Fibroblast of skin of right biceps (primary cell): ENCODE results near the gene MLF2.
"Not testable (repeated sequence)": the region's sequence is repeated elsewhere in the genome, so short reads cannot be mapped to it uniquely, and the experiment has no call there.

Source experiments
- DNase-seq: peaks from one replicate; pipeline ENCODE4 v3.0.0-alpha.2; 2013

Gene MLF2

GRCh38 chr12:6729186-6729585, 23.8 kb downstream of the MLF2 start:
- DNase-seq = no peak

- no peak for DNase-seq
These were observed 27.6 kb downstream of the MLF2 start for GRCh38 chr12:6725350-6725749.

- DNase-seq = peak; percentile 24
These were observed 28.5 kb downstream of the MLF2 start for GRCh38 chr12:6724409-6724797.

GRCh38 chr12:6723607-6724408, 29.1 kb downstream of the MLF2 start, which contains the start of gene COPS7A:
COPS7A (plus strand) TSS chr12:6724046; CDS start chr12:6724657, 611 bp downstream.
- peak; percentile 99 for DNase-seq

- no peak for DNase-seq
These were observed 30.1 kb downstream of the MLF2 start for GRCh38 chr12:6722863-6723262.

- no peak for DNase-seq
These were observed 36.0 kb downstream of the MLF2 start for GRCh38 chr12:6716874-6717437.

GRCh38 chr12:6716031-6716873, 36.7 kb downstream of the MLF2 start:
- DNase-seq = not testable (repeated sequence)

- no peak for DNase-seq
These were observed 44.0 kb downstream of the MLF2 start for GRCh38 chr12:6708960-6709394.

- DNase-seq = not testable (repeated sequence)
These were observed 44.6 kb downstream of the MLF2 start for GRCh38 chr12:6708351-6708750.

GRCh38 chr12:6703631-6704030, 49.3 kb downstream of the MLF2 start:
- DNase-seq = no peak

- no peak for DNase-seq
These were observed 51.7 kb downstream of the MLF2 start for GRCh38 chr12:6701078-6701768.

GRCh38 chr12:6700646-6701051, 52.3 kb downstream of the MLF2 start, which contains the start of gene PIANP:
PIANP (minus strand) TSS chr12:6700815; CDS start chr12:6698061, 2,754 bp downstream.
- peak; percentile 52 for DNase-seq

GRCh38 chr12:6699989-6700645, 52.8 kb downstream of the MLF2 start:
- no peak for DNase-seq

- no peak for DNase-seq
These were observed 53.5 kb downstream of the MLF2 start for GRCh38 chr12:6699259-6699988.

- DNase-seq = no peak
These were observed 54.4 kb downstream of the MLF2 start for GRCh38 chr12:6698352-6699046.
